GM10266 (cell line): ENCODE measurements around the gene HPN.

Source experiments
- DNase-seq: peaks from one replicate; pipeline ENCODE4 v3.0.0; 2012; ENCODE audit errors: extremely low spot score
- CTCF ChIP-seq: IDR thresholded peaks from 2 replicates; pipeline ENCODE4 v1.5.1; 2012; ENCODE audit warnings: mild to moderate bottlenecking, low read depth; ENCODE audit not compliant: control insufficient read depth, insufficient read depth; ENCODE audit errors: missing control alignments

Gene HPN

GRCh38 chr19:35104361-35104760, 62.8 kb downstream of the HPN start:
- DNase-seq: no peak

GRCh38 chr19:35105047-35105410, 63.5 kb downstream of the HPN start:
- no peak for TF ChIP-seq CTCF
- DNase-seq: no peak

More at GRCh38 chr19:35104361-35104760, 62.8 kb downstream of the HPN start:
- TF ChIP-seq CTCF: no peak

GRCh38 chr19:35105411-35106290, 64.1 kb downstream of the HPN start:
- DNase-seq: no peak
- no peak for TF ChIP-seq CTCF

- DNase-seq: no peak
- TF ChIP-seq CTCF: no peak
These were observed 64.7 kb downstream of the HPN start for GRCh38 chr19:35106291-35106583.

GRCh38 chr19:35106898-35107541, 65.5 kb downstream of the HPN start:
- no peak for TF ChIP-seq CTCF
- no peak for DNase-seq

- DNase-seq: no peak
- TF ChIP-seq CTCF: no peak
These were observed 66.0 kb downstream of the HPN start for GRCh38 chr19:35107545-35107944.

GRCh38 chr19:35108730-35109129, 67.2 kb downstream of the HPN start:
- no peak for DNase-seq
- no peak for TF ChIP-seq CTCF
